ENCODE data around the gene TTC28.

Gene TTC28

GRCh38 chr22:28379075-28379779 is 300.4 kb downstream of the TTC28 start:
- no peak overlapping the region for H2BK15ac ChIP-seq (ENCODE audit: low read depth, poor library complexity, severe bottlenecking)
- no peak overlapping the region for H2AFZ ChIP-seq (ENCODE audit: low read depth, low read length)
- no peak overlapping the region for H3K4ac ChIP-seq (ENCODE audit: low read depth in 1 of 2, low read length in 2 of 2)
- no peaks in the 10 kb centered on the region for H3K27me3 ChIP-seq (ENCODE audit: control insufficient read depth in 1 of 2, insufficient read depth in 1 of 2, low read length in 2 of 2)
- DNase-seq, result peak; percentile 17
- H2BK120ac ChIP-seq (ENCODE audit: low read depth, low read length), result no peak overlapping the region
- no peak overlapping the region for H3K23ac ChIP-seq (ENCODE audit: low read length in 2 of 2)
- no peak overlapping the region for H3K27ac ChIP-seq (ENCODE audit: low read length, poor library complexity, severe bottlenecking)
- no peaks in the 10 kb centered on the region for H3K36me3 ChIP-seq (ENCODE audit: control insufficient read depth in 1 of 2, insufficient read depth in 2 of 2, low read depth in 1 of 2, low read length in 2 of 2)
- no peak overlapping the region for H3K14ac ChIP-seq (ENCODE audit: low read length in 2 of 2)
- no peak overlapping the region for H3K4me3 ChIP-seq (ENCODE audit: insufficient read depth in 1 of 2, low read depth in 1 of 2, low read length in 2 of 2)
- no peak overlapping the region for H4K91ac ChIP-seq (ENCODE audit: low read length)
- no peak overlapping the region for H2BK12ac ChIP-seq (ENCODE audit: low read length in 2 of 2)
- H3K9me3 ChIP-seq (ENCODE audit: control insufficient read depth, low read length), result no peaks in the 10 kb centered on the region
- H3K4me2 ChIP-seq (ENCODE audit: low read length, poor library complexity, severe bottlenecking), result no peak overlapping the region
- no peak overlapping the region for H3K18ac ChIP-seq (ENCODE audit: low read depth in 1 of 2, low read length in 2 of 2)
- peaks cover 10% of the 10 kb centered on the region for H3K79me1 ChIP-seq (replicated peaks; ENCODE audit: low read length, poor library complexity, severe bottlenecking)
- no peaks in the 10 kb centered on the region for H3K4me1 ChIP-seq (ENCODE audit: control insufficient read depth, insufficient read depth, low read depth, low read length)
- no peak overlapping the region for H2AK5ac ChIP-seq (ENCODE audit: low read length, severe bottlenecking)
- no peak overlapping the region for H3K9ac ChIP-seq (ENCODE audit: low read length)
- no peak overlapping the region for H2BK5ac ChIP-seq (ENCODE audit: low read depth, low read length, poor library complexity, severe bottlenecking)
- no peak overlapping the region for H4K8ac ChIP-seq (ENCODE audit: low read length)

DNA sequence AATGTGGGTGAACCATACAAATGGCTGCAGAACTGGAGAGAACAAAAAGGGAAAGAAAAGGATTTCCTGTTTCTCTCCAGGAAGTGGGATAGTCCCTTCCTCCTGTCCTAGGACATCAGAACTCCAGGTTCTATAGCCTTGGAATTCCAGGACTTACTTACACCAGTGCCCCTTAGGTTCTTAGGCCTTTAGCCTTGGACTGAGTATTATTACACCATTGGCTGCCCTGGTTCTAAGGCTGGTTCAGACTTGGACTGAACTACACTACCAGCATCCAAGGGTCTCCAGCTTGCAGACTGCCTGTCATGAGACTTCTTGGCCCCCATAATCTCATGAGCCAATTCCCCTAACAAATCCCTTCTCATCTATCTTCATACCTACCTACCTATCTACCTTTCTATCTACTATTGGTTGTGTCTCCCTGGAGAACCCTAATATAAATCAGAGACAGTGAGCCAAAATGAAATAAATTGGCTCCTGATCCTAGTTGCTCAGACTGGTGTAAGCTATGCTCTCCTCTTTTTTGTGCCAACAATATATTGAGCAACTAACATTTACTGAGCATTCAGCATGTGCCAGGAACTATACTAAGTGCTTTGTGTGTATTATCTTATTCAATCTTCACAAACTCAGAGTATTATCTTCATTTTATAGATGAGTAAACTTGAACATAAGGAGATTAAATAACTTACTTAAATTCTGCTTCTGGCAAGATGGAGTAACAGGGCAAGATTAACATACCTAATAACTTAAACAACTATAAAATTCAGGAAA is 303.7 kb downstream of the TTC28 start:
- H3K4me1 ChIP-seq (ENCODE audit: control insufficient read depth, insufficient read depth, low read depth, low read length), result no peaks in the 10 kb centered on the region
- DNase-seq, result no peak
- no peak overlapping the region for H3K18ac ChIP-seq (ENCODE audit: low read depth in 1 of 2, low read length in 2 of 2)
- no peak overlapping the region for H3K4ac ChIP-seq (ENCODE audit: low read depth in 1 of 2, low read length in 2 of 2)
- no peaks in the 10 kb centered on the region for H3K9me3 ChIP-seq (ENCODE audit: control insufficient read depth, low read length)
- H3K4me3 ChIP-seq (ENCODE audit: insufficient read depth in 1 of 2, low read depth in 1 of 2, low read length in 2 of 2), result no peak overlapping the region
- H2BK12ac ChIP-seq (ENCODE audit: low read length in 2 of 2), result no peak overlapping the region
- H2AK5ac ChIP-seq (ENCODE audit: low read length, severe bottlenecking), result no peak overlapping the region
- no peak overlapping the region for H3K4me2 ChIP-seq (ENCODE audit: low read length, poor library complexity, severe bottlenecking)
- H3K23ac ChIP-seq (ENCODE audit: low read length in 2 of 2), result no peak overlapping the region
- H3K14ac ChIP-seq (ENCODE audit: low read length in 2 of 2), result no peak overlapping the region
- no peaks in the 10 kb centered on the region for H3K36me3 ChIP-seq (ENCODE audit: control insufficient read depth in 1 of 2, insufficient read depth in 2 of 2, low read depth in 1 of 2, low read length in 2 of 2)
- H4K91ac ChIP-seq (ENCODE audit: low read length), result no peak overlapping the region
- no peak overlapping the region for H3K27ac ChIP-seq (ENCODE audit: low read length, poor library complexity, severe bottlenecking)
- H3K79me1 ChIP-seq (replicated peaks; ENCODE audit: low read length, poor library complexity, severe bottlenecking), result peaks cover 13% of the 10 kb centered on the region
- H2BK15ac ChIP-seq (ENCODE audit: low read depth, poor library complexity, severe bottlenecking), result no peak overlapping the region
- no peak overlapping the region for H2BK5ac ChIP-seq (ENCODE audit: low read depth, low read length, poor library complexity, severe bottlenecking)
- H3K9ac ChIP-seq (ENCODE audit: low read length), result no peak overlapping the region
- H2BK120ac ChIP-seq (ENCODE audit: low read depth, low read length), result no peak overlapping the region
- H3K27me3 ChIP-seq (ENCODE audit: control insufficient read depth in 1 of 2, insufficient read depth in 1 of 2, low read length in 2 of 2), result no peaks in the 10 kb centered on the region
- H4K8ac ChIP-seq (ENCODE audit: low read length), result no peak overlapping the region
- no peak overlapping the region for H2AFZ ChIP-seq (ENCODE audit: low read depth, low read length)

GRCh38 chr22:28373831-28374230 is 305.8 kb downstream of the TTC28 start:
- Histone ChIP-seq H3K23ac (ENCODE audit: low read length in 2 of 2) (no peak overlapping the region), H2AK5ac (ENCODE audit: low read length, severe bottlenecking) (no peak overlapping the region), H2BK5ac (ENCODE audit: low read depth, low read length, poor library complexity, severe bottlenecking) (no peak overlapping the region), H2AFZ (ENCODE audit: low read depth, low read length) (no peak overlapping the region), H3K36me3 (ENCODE audit: control insufficient read depth in 1 of 2, insufficient read depth in 2 of 2, low read depth in 1 of 2, low read length in 2 of 2) (no peaks in the 10 kb centered on the region), H3K9ac (ENCODE audit: low read length) (peak overlapping the region; percentile 3), H3K4me2 (ENCODE audit: low read length, poor library complexity, severe bottlenecking) (no peak overlapping the region), H2BK12ac (ENCODE audit: low read length in 2 of 2) (no peak overlapping the region), H3K27me3 (ENCODE audit: control insufficient read depth in 1 of 2, insufficient read depth in 1 of 2, low read length in 2 of 2) (no peaks in the 10 kb centered on the region), H4K91ac (ENCODE audit: low read length) (no peak overlapping the region), H3K79me1 (replicated peaks; ENCODE audit: low read length, poor library complexity, severe bottlenecking) (peaks cover 18% of the 10 kb centered on the region), H3K4me1 (ENCODE audit: control insufficient read depth, insufficient read depth, low read depth, low read length) (no peaks in the 10 kb centered on the region), H4K8ac (ENCODE audit: low read length) (no peak overlapping the region), H3K27ac (ENCODE audit: low read length, poor library complexity, severe bottlenecking) (no peak overlapping the region), H3K4ac (ENCODE audit: low read depth in 1 of 2, low read length in 2 of 2) (no peak overlapping the region), H2BK15ac (ENCODE audit: low read depth, poor library complexity, severe bottlenecking) (no peak overlapping the region), H3K9me3 (ENCODE audit: control insufficient read depth, low read length) (peaks cover 4% of the 10 kb centered on the region), H2BK120ac (ENCODE audit: low read depth, low read length) (no peak overlapping the region), H3K18ac (ENCODE audit: low read depth in 1 of 2, low read length in 2 of 2) (no peak overlapping the region), H3K4me3 (ENCODE audit: insufficient read depth in 1 of 2, low read depth in 1 of 2, low read length in 2 of 2) (peak overlapping the region in 1 of 2 experiments; percentile 14), H3K14ac (ENCODE audit: low read length in 2 of 2) (no peak overlapping the region)
- WGBS, result no CpG with 5 or more reads among the region's 2 CpGs
- peak; percentile 48 for DNase-seq

- Histone ChIP-seq H3K14ac (ENCODE audit: low read length in 2 of 2) (no peak overlapping the region), H2BK120ac (ENCODE audit: low read depth, low read length) (no peak overlapping the region), H3K23ac (ENCODE audit: low read length in 2 of 2) (no peak overlapping the region), H3K4me3 (ENCODE audit: insufficient read depth in 1 of 2, low read depth in 1 of 2, low read length in 2 of 2) (no peak overlapping the region), H2AFZ (ENCODE audit: low read depth, low read length) (no peak overlapping the region), H3K79me1 (replicated peaks; ENCODE audit: low read length, poor library complexity, severe bottlenecking) (peaks cover 9% of the 10 kb centered on the region), H3K4ac (ENCODE audit: low read depth in 1 of 2, low read length in 2 of 2) (no peak overlapping the region), H3K36me3 (ENCODE audit: control insufficient read depth in 1 of 2, insufficient read depth in 2 of 2, low read depth in 1 of 2, low read length in 2 of 2) (no peaks in the 10 kb centered on the region), H3K27me3 (ENCODE audit: control insufficient read depth in 1 of 2, insufficient read depth in 1 of 2, low read length in 2 of 2) (no peaks in the 10 kb centered on the region), H4K91ac (ENCODE audit: low read length) (no peak overlapping the region), H3K27ac (ENCODE audit: low read length, poor library complexity, severe bottlenecking) (no peak overlapping the region), H4K8ac (ENCODE audit: low read length) (no peak overlapping the region), H3K4me1 (ENCODE audit: control insufficient read depth, insufficient read depth, low read depth, low read length) (no peaks in the 10 kb centered on the region), H2AK5ac (ENCODE audit: low read length, severe bottlenecking) (no peak overlapping the region), H3K4me2 (ENCODE audit: low read length, poor library complexity, severe bottlenecking) (no peak overlapping the region), H2BK5ac (ENCODE audit: low read depth, low read length, poor library complexity, severe bottlenecking) (no peak overlapping the region), H2BK15ac (ENCODE audit: low read depth, poor library complexity, severe bottlenecking) (no peak overlapping the region), H3K18ac (ENCODE audit: low read depth in 1 of 2, low read length in 2 of 2) (no peak overlapping the region), H2BK12ac (ENCODE audit: low read length in 2 of 2) (no peak overlapping the region), H3K9ac (ENCODE audit: low read length) (no peak overlapping the region), H3K9me3 (ENCODE audit: control insufficient read depth, low read length) (peaks cover 4% of the 10 kb centered on the region)
- WGBS, result 85% methylated on average over 2 of the region's 2 CpGs
- DNase-seq, result no peak
Observed at GRCh38 chr22:28369854-28370253, 309.8 kb downstream of the TTC28 start.
